Measurements from ENCODE around the gene TEX22.

DNA sequence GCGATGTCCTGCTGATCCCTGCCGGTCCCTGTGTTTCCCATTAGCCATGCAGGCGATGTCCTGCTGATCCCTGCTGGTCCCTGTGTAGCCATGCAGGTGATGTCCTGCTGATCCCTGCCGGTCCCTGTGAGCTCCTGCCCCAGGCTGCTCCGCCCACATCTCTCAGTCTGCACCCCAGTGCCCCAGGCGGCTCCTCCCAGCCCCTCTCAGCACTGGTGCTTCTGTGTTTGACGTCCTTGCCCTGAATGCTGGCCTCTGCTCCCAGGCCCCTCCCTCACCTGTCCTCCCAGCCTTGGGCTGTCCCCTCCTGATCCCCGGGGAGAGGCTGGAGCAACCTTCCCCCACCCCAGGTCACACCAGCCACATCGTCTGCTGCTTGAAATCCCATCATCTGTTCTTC, 41.4 kb upstream of the TEX22 start:
- TF ChIP-seq CTCF (IDR thresholded peaks at IDR 0.05; ENCODE audit: low read length) (no peak), EZH2 (IDR thresholded peaks at IDR 0.05; ENCODE audit: borderline replicate concordance, low read length) (no peak)
